Embryonic facial prominence (tissue), 1 donor: ENCODE measurements around the gene VWA3B.

ENCODE experiments used
- DNase-seq: peaks from one replicate; pipeline ENCODE4 v3.0.0-alpha.2; 2016; ENCODE audit errors: extremely low spot score

Gene VWA3B

DNA sequence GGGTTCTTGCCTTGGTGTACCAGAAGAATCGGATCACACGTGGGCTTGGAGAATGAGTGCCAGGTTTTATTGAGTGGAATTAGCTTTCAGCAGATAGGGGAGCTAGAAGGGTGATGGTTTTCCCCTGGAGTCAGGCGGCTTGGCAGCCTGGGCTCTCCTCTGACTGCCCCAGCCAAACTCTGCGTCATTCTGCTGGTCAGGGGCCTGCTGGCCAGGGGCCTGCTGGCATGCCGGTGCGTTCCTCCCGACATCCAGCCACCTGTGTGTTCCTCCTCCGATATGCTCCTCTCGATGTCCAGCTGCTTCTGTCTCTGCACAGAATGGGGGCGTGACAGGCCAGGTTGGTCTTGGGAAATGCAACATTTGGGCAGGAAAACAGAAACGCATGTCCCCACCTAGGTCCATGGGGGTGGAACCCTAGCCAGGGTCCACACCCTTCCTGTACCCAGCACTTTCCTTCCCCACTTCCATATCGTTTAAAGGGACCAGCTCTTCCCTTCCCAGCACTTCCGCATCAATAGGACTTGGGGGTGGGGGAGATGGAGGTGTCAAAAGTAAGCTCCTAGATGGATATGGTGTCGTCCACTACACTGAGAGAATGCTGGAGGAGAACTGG, 85.3 kb downstream of the VWA3B start:
- no peak for DNase-seq

DNA sequence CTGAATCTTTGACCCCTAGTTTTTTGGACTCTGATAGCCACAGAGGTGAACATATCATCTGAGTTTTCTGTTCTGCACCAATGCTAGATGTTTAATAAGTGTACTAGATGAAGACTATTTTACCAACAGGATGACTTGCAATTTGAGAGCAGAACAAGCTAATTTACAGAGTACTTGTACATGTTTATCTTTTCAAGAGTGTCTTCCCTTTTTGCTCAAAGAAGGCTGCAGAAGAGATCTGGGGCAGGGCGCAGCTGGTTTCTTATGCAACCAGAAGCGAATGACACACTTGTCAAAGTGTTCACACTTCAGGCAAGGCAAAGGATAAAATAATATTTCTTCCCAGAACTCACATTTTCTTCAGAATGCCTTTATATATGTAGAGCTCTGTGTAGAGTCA, 86.0 kb downstream of the VWA3B start:
- no peak for DNase-seq

- no peak for DNase-seq
These were observed 88.8 kb downstream of the VWA3B start for GRCh38 chr2:98175811-98176210.

- DNase-seq, result no peak
These were observed 90.3 kb downstream of the VWA3B start for GRCh38 chr2:98177286-98177685.

DNA sequence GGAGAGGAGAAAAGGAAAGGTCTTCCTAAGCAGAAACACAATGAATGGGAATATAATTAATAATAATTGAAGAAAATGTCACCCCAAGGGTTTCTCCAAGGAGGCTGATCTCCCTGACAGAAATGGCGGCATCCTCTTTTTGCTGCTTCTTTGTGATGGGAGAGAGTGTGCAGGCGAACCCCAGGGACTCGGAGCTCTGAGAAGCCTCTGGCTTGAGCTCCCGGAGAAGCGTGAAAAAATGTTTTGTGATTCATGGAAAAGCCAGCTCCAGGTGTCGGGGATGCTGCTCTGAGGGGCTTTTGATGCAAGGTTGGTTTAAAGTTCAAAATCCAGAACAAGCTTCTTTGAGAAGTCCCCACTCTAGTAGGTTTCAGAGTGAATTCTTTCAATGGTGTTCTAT, 91.0 kb downstream of the VWA3B start:
- no peak for DNase-seq

DNA sequence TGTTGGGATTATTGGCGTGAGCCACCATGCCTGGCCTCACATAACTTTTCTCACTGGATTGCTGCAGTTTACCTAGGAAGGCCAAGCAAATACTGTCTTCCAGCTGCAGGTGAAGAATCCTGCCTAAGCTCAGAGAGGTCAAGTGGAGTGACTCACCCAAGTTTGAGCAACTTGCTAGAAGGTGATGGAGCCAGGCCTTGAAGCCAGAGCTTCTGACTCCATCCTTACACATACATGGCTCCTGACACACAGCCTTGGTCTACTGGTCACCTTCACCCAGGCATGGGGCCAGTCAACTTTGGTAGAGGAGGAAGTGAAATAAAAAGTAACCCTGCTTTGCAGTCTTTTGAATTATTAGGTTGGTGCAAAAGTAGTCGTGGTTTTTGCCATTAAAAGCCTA, 93.5 kb downstream of the VWA3B start:
- DNase-seq, result no peak

DNA sequence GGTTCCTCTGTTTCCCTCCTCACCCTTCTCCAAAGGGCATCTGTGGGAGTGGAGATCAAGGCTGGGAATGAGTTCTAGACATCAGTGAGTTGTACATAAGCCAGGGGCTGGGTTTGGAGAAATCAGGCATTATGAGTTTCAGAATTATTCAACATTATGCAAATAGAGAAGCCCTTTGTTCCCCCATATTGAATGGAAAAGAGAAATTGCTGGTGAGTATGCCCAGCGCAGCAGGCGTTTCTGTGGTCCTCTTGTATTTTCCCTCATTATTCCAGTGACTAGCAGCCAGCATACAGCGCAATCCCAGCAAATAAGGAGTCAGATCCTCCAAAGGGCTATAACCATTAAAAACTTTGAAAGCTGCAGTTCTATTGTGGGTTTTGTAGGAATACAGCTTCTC, 94.4 kb downstream of the VWA3B start:
- DNase-seq, result no peak

DNA sequence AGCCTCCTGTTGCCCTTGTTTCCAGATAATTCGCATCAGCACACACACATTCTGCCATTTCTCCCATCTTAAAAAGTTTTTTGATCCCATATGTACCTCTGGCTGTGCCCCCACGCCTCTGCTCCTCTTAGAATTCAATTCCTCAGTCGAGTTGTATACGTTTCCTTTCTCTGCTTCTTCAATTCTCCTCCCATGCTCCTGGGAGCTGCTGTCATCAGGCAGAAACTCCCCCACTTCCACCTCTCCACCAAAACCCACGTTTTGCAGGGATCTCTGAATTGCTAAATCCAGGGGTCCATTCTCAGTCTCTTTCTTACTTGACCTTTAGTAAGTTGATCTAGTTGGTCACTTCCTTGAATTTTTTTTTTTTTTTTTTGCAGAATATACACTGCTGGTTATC, 98.8 kb downstream of the VWA3B start:
- no peak for DNase-seq

DNA sequence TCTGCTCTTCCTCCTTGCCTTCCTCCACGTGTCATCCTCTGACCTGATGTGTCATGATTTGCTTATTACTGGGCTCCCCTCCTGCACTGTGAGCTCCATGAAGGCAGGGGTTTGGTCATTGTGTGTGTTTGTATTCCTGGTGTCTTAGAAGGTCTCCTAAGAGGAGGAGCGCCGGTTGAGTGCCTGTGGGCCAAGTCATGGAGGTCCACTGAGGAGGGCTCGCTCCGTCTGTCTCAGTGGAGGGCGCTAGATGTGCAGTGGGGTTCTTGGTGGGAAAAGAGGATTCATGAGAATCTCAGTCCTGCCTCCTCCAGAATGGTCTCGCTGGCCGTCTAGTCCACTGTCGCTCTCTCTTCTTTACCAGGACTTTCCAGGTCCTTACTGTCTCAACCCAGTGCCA, 100.2 kb downstream of the VWA3B start:
- DNase-seq, result no peak

- no peak for DNase-seq
These were observed 101.5 kb downstream of the VWA3B start for GRCh38 chr2:98188351-98189046.

DNA sequence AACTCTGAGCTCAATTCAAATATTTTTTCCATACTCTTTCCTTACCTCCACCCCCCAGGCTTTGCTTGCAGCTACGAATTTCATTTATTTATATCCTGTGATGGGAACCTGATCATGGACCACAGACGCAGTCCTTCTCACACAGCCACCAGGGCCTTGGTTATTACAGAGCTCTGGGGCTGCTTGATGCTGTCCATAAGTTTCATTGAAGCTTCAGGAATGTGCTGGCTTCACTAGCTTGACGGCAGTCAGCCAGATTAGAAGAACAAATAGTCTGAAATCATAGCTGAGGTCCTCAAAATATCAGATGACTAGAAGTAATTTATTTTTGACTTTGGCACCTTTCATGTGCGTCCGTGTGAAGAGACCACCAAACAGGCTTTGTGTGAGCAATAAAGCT, 104.9 kb downstream of the VWA3B start:
- no peak for DNase-seq

GRCh38 chr2:98201576-98201975, 114.6 kb downstream of the VWA3B start:
- DNase-seq, result no peak

GRCh38 chr2:98205889-98206288, 118.9 kb downstream of the VWA3B start:
- no peak for DNase-seq

DNA sequence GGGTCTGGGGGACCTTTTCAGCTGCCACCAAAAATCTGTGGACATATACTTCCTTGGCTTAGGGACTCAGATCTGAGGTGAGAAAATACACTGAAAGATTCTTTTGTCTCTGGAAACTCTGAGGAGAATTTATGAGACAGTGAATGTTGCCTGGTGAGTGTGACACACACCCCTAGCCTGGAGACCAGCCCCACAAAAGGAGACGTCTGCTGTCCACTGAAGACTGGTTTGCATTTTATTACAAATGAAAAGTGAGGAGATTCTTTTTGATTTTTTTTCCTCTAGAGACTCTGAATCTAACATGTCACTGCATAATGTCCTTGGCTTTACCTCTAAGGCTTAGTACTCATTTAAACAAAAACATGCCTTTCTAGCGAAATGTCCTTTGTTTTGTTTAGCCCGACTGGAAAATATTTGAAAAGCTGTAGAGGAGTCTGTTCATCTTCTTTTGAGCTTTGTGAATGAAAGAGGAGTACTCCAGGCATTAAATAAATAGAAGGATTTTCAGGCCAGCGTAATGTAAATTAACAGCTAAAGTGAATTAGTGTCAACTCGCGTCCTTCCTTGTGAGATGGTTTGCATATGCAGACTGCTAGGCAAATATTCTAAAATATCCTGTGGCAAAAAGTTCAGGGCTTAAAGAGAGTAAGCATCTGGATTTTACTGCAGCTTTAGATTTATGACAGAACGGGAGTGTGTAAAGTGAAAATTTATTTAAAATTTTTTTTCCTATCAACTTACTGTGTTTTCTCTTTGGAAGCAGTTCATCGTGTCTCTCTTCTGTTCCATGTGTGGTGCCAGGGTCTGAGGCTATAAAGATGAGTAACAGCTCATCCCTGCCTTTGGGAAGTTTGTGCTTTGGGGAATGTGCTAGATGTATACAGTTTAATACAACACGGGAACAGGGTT, 125.4 kb downstream of the VWA3B start:
- DNase-seq, result no peak

DNA sequence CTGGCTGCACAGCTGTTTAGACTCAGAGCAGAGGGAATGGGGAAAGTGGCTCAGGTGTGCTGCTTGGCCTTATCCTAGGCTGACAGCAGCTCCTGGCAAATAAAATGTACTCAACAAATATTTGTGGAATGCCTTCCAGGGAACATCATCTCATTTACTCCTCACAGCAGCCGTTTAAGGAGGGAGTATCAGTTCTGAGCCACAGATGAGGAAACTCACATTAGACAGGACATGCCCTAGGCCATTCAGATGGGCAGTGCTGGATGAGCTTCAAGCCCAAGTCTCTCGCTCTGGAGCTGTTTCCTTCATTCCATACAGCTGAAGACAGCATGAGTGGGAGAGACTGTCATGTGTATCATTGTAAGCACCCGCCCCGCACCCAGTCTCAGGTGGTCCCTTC, 129.6 kb downstream of the VWA3B start:
- DNase-seq, result no peak

DNA sequence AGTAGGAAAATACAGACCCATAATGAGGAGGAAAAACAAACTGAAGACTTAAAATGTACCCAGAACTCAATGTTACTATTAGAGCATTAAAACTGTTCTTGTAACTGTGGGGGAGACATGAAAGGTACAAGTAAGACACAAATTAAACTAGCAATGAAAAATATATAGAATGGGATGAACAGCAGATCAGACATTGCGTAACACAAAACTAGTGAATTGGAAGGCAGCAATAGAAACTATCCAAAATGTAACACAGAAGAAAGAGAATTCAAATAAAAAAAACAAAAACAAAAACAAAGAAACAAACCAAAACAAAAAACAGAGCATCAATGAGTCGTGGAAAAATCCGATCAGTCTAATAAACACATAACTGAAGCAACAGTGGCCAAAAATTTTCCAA, 132.2 kb downstream of the VWA3B start:
- DNase-seq, result no peak

- no peak for DNase-seq
These were observed 147.0 kb downstream of the VWA3B start for GRCh38 chr2:98233941-98234340.

- DNase-seq, result no peak
These were observed 147.8 kb downstream of the VWA3B start for GRCh38 chr2:98234776-98235175.

GRCh38 chr2:98236935-98237334, 150.0 kb downstream of the VWA3B start:
- DNase-seq, result no peak

GRCh38 chr2:98240786-98241398, 153.9 kb downstream of the VWA3B start:
- DNase-seq, result no peak

DNA sequence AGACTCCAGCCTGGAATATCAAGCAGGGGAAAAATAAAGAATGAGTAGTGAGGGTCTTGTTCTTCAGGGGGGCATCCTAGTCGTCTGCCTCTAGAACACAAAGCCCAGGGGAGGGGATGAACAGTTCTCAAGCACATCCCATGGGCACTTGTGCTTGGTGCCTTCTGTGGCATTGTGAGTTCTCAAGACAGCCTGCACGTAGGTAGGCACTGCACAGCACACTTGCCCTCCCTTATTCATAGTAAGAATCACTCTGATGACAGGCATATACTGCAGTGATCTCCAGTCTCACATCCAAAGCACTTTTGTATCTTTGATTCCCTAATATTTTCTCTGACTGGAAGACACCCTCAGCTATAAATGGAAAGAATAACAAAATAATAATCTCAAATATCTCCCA, 154.6 kb downstream of the VWA3B start:
- DNase-seq, result no peak

DNA sequence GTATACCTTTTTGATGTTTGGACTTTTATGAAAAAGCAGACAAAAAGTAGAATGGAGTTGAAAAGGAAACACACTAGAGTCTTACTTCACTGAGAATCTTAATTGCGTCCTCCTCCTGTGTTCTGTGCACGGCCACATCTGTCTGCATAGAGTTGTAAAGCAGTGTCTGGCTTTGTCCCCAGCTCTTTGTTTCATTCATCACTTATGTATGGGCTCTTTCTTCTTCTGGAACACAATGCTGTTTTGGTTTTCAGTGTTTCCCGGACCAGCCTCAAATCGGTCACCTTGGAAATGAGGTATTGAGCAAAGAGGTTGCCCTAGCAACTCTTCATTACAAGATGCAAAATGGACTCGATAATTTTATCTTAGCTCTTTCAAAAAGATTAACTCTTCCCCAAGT, 155.0 kb downstream of the VWA3B start:
- no peak for DNase-seq
